ENCODE measurements around the gene TMCC1. TPM values are rescaled to one million over a fixed set of nuclear protein-coding genes. Genes with fewer than 3 reads are reported as not detected.

TMCC1 gene
- polyA plus RNA-seq, 2 of the 4 experiments (the other 2 are of a cell fraction), result 30.3 to 75.7 TPM

DNA sequence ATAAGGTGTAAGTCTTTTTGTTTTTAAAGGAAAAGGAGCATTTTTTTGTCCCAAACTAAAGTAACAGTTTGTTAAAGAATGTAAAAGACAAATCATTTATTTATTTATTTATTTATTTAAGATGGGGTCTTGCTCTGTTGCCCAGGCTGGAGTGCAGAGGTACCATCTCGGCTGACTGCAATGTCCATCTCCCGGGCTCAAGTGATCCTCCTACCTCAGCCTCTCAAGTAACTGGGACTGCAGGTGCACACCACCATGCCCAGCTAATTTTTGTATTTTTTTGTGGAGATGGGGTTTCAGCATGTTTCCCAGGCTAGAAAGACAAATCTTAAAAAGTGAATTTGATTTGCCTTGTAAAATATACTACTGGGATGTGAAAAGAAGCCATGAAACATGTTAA is 200.8 kb downstream of the TMCC1 start:
- Histone ChIP-seq H3K27ac (no peak overlapping the region), H3K4me1 (peaks cover 33% of the 10 kb centered on the region), H3K4me3 (no peak overlapping the region), H3K4me2 (no peak overlapping the region), H3K9me3 (peaks cover 8% of the 10 kb centered on the region; the same call in 2 of the 3 replicates)
- POLR2A ChIA-PET, result no interaction called here
- FAIRE-seq, result no peak
- CTCF ChIA-PET, result no interaction called here
- DNase-seq (ENCODE audit: low read depth in 1 of 2, low spot score in 1 of 2), result no peak
- WGBS (ENCODE audit: missing lambda C conversion rate), result 80% methylated on average over 2 of the region's 2 CpGs
- no peak for ATAC-seq
- TF ChIP-seq ZSCAN20 (CRISPR knock-in tag; IDR thresholded peaks at IDR 0.05) (no peak), BHLHE40 (IDR thresholded peaks at IDR 0.05; ENCODE audit: low read depth, low read length) (no peak), EHF (CRISPR knock-in tag; IDR thresholded peaks at IDR 0.05) (no peak), TP53 (CRISPR knock-in tag; IDR thresholded peaks at IDR 0.05) (no peak), HOXB5 (CRISPR knock-in tag; IDR thresholded peaks at IDR 0.05) (no peak), MYC (IDR thresholded peaks at IDR 0.05; ENCODE audit: borderline replicate concordance, low read length) (no peak), POLR2AphosphoS2 (conservative IDR thresholded peaks at IDR 0.05; ENCODE audit: low read length) (no peak), RCOR1 (IDR thresholded peaks at IDR 0.05; ENCODE audit: low read depth, low read length) (no peak), RNF2 (IDR thresholded peaks at IDR 0.05; ENCODE audit: borderline replicate concordance, low read depth) (no peak), MAFK (IDR thresholded peaks at IDR 0.05; ENCODE audit: partially characterized antibody) (no peak)
- TF ChIP-seq, protein P1, sequence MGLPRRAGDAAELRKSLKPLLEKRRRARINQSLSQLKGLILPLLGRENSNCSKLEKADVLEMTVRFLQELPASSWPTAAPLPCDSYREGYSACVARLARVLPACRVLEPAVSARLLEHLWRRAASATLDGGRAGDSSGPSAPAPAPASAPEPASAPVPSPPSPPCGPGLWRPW (IDR thresholded peaks at IDR 0.05), result no peak
- TF ChIP-seq, protein P2, sequence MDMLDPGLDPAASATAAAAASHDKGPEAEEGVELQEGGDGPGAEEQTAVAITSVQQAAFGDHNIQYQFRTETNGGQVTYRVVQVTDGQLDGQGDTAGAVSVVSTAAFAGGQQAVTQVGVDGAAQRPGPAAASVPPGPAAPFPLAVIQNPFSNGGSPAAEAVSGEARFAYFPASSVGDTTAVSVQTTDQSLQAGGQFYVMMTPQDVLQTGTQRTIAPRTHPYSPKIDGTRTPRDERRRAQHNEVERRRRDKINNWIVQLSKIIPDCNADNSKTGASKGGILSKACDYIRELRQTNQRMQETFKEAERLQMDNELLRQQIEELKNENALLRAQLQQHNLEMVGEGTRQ (IDR thresholded peaks at IDR 0.05), result no peak
- TF ChIP-seq, protein P3, sequence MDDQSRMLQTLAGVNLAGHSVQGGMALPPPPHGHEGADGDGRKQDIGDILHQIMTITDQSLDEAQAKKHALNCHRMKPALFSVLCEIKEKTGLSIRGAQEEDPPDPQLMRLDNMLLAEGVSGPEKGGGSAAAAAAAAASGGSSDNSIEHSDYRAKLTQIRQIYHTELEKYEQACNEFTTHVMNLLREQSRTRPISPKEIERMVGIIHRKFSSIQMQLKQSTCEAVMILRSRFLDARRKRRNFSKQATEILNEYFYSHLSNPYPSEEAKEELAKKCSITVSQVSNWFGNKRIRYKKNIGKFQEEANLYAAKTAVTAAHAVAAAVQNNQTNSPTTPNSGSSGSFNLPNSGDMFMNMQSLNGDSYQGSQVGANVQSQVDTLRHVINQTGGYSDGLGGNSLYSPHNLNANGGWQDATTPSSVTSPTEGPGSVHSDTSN (IDR thresholded peaks at IDR 0.05), result no peak

- WGBS (ENCODE audit: missing lambda C conversion rate), result 88% methylated on average over 2 of the region's 2 CpGs
- Histone ChIP-seq H3K4me3 (no peak overlapping the region), H3K27ac (peak overlapping the region in 1 of 2 experiments; percentile 53; a peak in 1 of 6 replicates), H3K4me1 (peaks cover 48% of the 10 kb centered on the region), H3K4me2 (no peak overlapping the region), H3K9me3 (0 out of 3 replicates have a peak, but pooled peaks cover under 1% of the 10 kb centered on the region)
- DNase-seq (ENCODE audit: low read depth in 1 of 2, low spot score in 1 of 2), result no peak
- TF ChIP-seq FOSB (CRISPR knock-in tag; IDR thresholded peaks at IDR 0.05) (no peak), NR3C1 (IDR thresholded peaks at IDR 0.05) (no peak), ELK1 (IDR thresholded peaks at IDR 0.05; ENCODE audit: low read depth, low read length) (no peak), MAZ (IDR thresholded peaks at IDR 0.05; ENCODE audit: borderline replicate concordance, low read depth, low read length) (no peak), CEBPB (IDR thresholded peaks at IDR 0.05) (no peak), HEYL (CRISPR knock-in tag; IDR thresholded peaks at IDR 0.05) (no peak), RNF2 (IDR thresholded peaks at IDR 0.05; ENCODE audit: borderline replicate concordance, low read depth) (no peak), TFCP2L1 (CRISPR knock-in tag; IDR thresholded peaks at IDR 0.05) (no peak), ZSCAN20 (CRISPR knock-in tag; IDR thresholded peaks at IDR 0.05) (no peak), JUNB (IDR thresholded peaks at IDR 0.05) (no peak), BCL3 (IDR thresholded peaks at IDR 0.05) (no peak)
- TF ChIP-seq, protein P4, sequence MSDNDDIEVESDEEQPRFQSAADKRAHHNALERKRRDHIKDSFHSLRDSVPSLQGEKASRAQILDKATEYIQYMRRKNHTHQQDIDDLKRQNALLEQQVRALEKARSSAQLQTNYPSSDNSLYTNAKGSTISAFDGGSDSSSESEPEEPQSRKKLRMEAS (IDR thresholded peaks at IDR 0.05), result no peak
- no peak for FAIRE-seq
- POLR2A ChIA-PET, result no interaction called here
- no peak for ATAC-seq
- CTCF ChIA-PET, result no interaction called here
Observed at GRCh38 chr3:129690963-129691362, 202.5 kb downstream of the TMCC1 start.

All from A549 (cell line).